ENCODE measurements around the gene PPP2R1B. TPM values are rescaled to one million over a fixed set of nuclear protein-coding genes. Genes with fewer than 3 reads are reported as not detected.
"Not testable (repeated sequence)": the region's sequence is repeated elsewhere in the genome, so short reads cannot be mapped to it uniquely, and the experiment has no call there.

Gene PPP2R1B
- total RNA-seq, 2 experiments from 2014 or later = 39.1 to 53.9 TPM

DNA sequence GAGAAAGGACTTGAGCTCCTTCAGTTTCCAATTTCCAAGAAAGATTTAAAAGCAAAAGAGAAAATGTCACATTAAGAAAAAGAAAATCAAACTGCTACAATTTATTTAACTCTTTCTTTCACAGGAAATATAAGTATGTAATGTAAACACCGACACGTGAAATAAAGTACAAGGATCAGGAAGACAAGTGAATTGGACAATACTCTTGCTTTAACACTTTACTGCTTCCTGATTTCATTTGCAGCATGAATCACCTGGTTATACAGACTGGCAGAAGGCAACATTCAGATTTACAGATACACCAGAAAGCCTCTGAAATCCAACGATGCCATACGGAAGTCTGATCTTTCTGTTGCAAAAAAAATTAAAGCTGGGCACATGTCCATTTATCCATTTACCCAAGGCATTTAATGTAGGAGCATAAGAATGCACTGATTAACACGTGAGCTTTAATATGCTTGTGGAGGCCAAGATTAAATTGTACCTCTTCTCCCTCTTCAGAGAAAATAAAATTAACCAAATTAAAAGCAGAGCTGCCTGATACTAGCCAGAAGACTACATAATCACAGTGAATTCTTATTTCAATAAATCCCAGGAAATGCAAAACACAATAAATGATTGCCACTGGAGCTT is 16.0 kb upstream of the PPP2R1B start:
- no peaks in the 10 kb centered on the region for H3K36me3 Mint-ChIP-seq (ENCODE audit: low read depth)
- H3K27ac Mint-ChIP-seq = no peak overlapping the region
- no peaks in the 10 kb centered on the region for H3K4me1 Mint-ChIP-seq
- intact Hi-C loops (cut with DNase I, micrococcal nuclease) = no loop called here
- ATAC-seq (no peak), DNase-seq (no peak)
- H3K27me3 Mint-ChIP-seq = no peaks in the 10 kb centered on the region
- no peaks in the 10 kb centered on the region for H3K9me3 Mint-ChIP-seq (ENCODE audit: low read depth)
- CTCF ChIA-PET = interaction anchor here (1.0 kb wide), 1 partner anchor 15 kb away, joined by 3 read pairs; no protein-coding TSS in a partner anchor
- no peak overlapping the region for H3K4me3 Mint-ChIP-seq
- POLR2A ChIA-PET = no interaction called here

DNA sequence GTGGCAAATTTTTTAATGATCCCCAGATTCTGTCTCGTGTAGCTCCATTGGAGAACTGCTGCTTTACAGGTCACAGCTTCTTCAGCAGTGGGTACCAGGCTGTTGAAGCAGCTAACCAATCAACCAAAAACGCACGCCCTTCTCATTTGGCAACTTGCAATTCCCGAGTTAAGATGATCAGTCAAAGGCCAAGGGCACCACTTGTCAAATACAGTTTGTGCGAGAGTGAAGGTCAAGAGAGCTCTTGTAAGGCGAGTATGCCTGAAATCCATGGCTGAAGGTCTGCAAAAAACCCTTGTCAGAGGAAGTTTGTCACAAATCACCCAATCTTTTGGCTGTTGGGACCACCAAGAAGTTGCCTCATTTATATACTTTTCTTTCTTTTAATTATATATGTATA is 12.9 kb upstream of the PPP2R1B start:
- CTCF ChIA-PET = interaction anchor here (0.7 to 2.1 kb wide), 13 partner anchors 16 to 213 kb away, joined by 3 to 16 read pairs (median 4); no protein-coding TSS in a partner anchor
- Mint-ChIP-seq H3K27ac (no peak overlapping the region), H3K4me1 (no peaks in the 10 kb centered on the region), H3K36me3 (ENCODE audit: low read depth) (no peaks in the 10 kb centered on the region), H3K9me3 (ENCODE audit: low read depth) (no peaks in the 10 kb centered on the region), H3K4me3 (no peak overlapping the region), H3K27me3 (no peaks in the 10 kb centered on the region)
- POLR2A ChIA-PET = interaction anchor here (0.7 kb wide), 1 partner anchor 162 kb away, joined by 5 read pairs; no protein-coding TSS in a partner anchor
- ATAC-seq = no peak
- intact Hi-C loops (cut with DNase I, micrococcal nuclease) = loop anchor here in 1 of 2 experiments (5.0 kb wide), 1 partner anchor 63 kb away; no protein-coding TSS in a partner anchor
- no peak for DNase-seq

- CTCF ChIA-PET = interaction anchor here (1.0 to 3.9 kb wide), 16 partner anchors 12 to 216 kb away, joined by 3 to 55 read pairs (median 8); partner anchors contain the start of genes PPP2R1B and SIK2
- POLR2A ChIA-PET = no interaction called here
- ATAC-seq (no peak), DNase-seq (no peak)
- intact Hi-C loops (cut with DNase I, micrococcal nuclease) = loop anchor here in 1 of 2 experiments (5.0 kb wide), 1 partner anchor 64 kb away; no protein-coding TSS in a partner anchor
- H3K4me1 Mint-ChIP-seq = no peaks in the 10 kb centered on the region
- H3K9me3 Mint-ChIP-seq (ENCODE audit: low read depth) = no peaks in the 10 kb centered on the region
- H3K27me3 Mint-ChIP-seq = no peaks in the 10 kb centered on the region
- H3K27ac Mint-ChIP-seq = no peak overlapping the region
- H3K4me3 Mint-ChIP-seq = no peak overlapping the region
- H3K36me3 Mint-ChIP-seq (ENCODE audit: low read depth) = no peaks in the 10 kb centered on the region
Observed at GRCh38 chr11:111778047-111778558, 11.9 kb upstream of the PPP2R1B start.

DNA sequence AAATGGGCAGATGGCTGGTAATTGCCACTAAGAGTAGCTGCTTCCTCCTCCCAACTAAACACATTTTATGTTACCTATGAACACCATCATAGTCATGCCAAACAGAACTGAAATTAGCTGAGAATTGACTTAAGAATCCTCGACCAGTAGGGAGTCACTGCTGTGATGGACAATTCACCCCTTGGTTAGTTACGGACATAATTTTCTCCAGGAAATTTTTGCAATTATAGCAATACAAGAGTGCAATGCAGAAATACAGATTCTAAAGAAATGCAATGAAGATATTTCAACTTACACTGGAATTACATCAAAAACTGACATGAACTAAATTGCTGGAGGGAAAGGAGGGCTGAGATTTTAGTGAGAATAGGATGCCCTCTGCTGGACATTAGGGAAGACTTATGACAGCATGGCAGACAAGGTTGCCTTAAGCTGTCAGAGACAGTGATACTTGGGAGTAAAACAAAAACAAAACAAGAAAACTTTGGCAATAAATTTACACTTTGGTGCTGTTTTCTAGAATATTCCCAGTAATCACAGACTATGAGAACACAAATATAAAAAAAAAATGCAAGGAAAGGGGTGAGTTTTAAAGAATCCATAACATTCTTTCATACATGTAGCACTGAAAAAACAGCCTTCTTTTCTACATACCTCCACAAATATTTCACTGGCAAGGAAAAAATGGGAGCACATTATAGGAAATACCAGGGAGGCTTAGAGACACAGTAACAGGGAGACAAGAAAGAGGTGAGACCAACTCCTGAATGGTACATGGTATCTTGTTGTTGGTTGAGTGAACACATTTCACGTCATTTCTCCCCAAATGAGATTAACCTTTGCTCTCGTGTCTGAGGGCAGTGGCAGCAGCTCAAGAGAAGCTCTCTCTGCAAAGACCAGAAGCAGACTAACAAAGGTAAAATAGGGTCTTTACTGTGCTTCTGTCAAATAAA is 11.2 kb upstream of the PPP2R1B start:
- DNase-seq (peak; percentile 18), ATAC-seq (peak; percentile 88)
- CTCF ChIA-PET = interaction anchor here (0.6 to 3.9 kb wide), 34 partner anchors 11 to 331 kb away, joined by 3 to 55 read pairs (median 4); partner anchors contain the start of genes PPP2R1B and SIK2
- Mint-ChIP-seq H3K27me3 (no peaks in the 10 kb centered on the region), H3K4me1 (no peaks in the 10 kb centered on the region), H3K36me3 (ENCODE audit: low read depth) (no peaks in the 10 kb centered on the region), H3K4me3 (no peak overlapping the region), H3K27ac (no peak overlapping the region), H3K9me3 (ENCODE audit: low read depth) (no peaks in the 10 kb centered on the region)
- intact Hi-C loops (cut with DNase I, micrococcal nuclease) = loop anchor here (1.0 to 5.0 kb wide), 6 partner anchors 63 to 323 kb away; partner anchors contain the start of gene SIK2 (in 1 of the 2)
- POLR2A ChIA-PET = no interaction called here

- no peak overlapping the region for H3K4me3 Mint-ChIP-seq
- no peaks in the 10 kb centered on the region for H3K36me3 Mint-ChIP-seq (ENCODE audit: low read depth)
- no peak for DNase-seq
- POLR2A ChIA-PET = no interaction called here
- no peak overlapping the region for H3K27ac Mint-ChIP-seq
- no peaks in the 10 kb centered on the region for H3K9me3 Mint-ChIP-seq (ENCODE audit: low read depth)
- no peaks in the 10 kb centered on the region for H3K27me3 Mint-ChIP-seq
- H3K4me1 Mint-ChIP-seq = no peaks in the 10 kb centered on the region
- CTCF ChIA-PET = interaction anchor here (0.7 to 3.9 kb wide), 31 partner anchors 11 to 330 kb away, joined by 3 to 55 read pairs (median 4); partner anchors contain the start of genes PPP2R1B and SIK2
- intact Hi-C loops (cut with DNase I, micrococcal nuclease) = loop anchor here (1.0 to 5.0 kb wide), 6 partner anchors 64 to 322 kb away; partner anchors contain the start of gene SIK2 (in 1 of the 2)
- no peak for ATAC-seq
Observed at GRCh38 chr11:111776398-111777093, 10.4 kb upstream of the PPP2R1B start.

- H3K4me3 Mint-ChIP-seq = no peak overlapping the region
- no peaks in the 10 kb centered on the region for H3K27me3 Mint-ChIP-seq
- no peak overlapping the region for H3K27ac Mint-ChIP-seq
- CTCF ChIA-PET = interaction anchor here (1.0 to 3.9 kb wide), 6 partner anchors 9 to 214 kb away, joined by 3 to 55 read pairs (median 8); partner anchors contain the start of gene PPP2R1B
- POLR2A ChIA-PET = interaction anchor here (0.8 kb wide), 1 partner anchor 8 kb away, joined by 3 read pairs; no protein-coding TSS in a partner anchor
- H3K4me1 Mint-ChIP-seq = no peaks in the 10 kb centered on the region
- ATAC-seq (no peak), DNase-seq (no peak)
- H3K9me3 Mint-ChIP-seq (ENCODE audit: low read depth) = no peaks in the 10 kb centered on the region
- H3K36me3 Mint-ChIP-seq (ENCODE audit: low read depth) = no peaks in the 10 kb centered on the region
- intact Hi-C loops (cut with DNase I, micrococcal nuclease) = loop anchor here in 1 of 2 experiments (5.0 kb wide), 1 partner anchor 67 kb away; no protein-coding TSS in a partner anchor
Observed at GRCh38 chr11:111774955-111775710, 8.9 kb upstream of the PPP2R1B start.

- no peak overlapping the region for H3K27ac Mint-ChIP-seq
- CTCF ChIA-PET = interaction anchor here (1.2 kb wide), 1 partner anchor 62 kb away, joined by 3 read pairs; no protein-coding TSS in a partner anchor
- H3K9me3 Mint-ChIP-seq (ENCODE audit: low read depth) = no peaks in the 10 kb centered on the region
- H3K4me3 Mint-ChIP-seq = no peak overlapping the region
- no peak for DNase-seq
- POLR2A ChIA-PET = no interaction called here
- intact Hi-C loops (cut with DNase I, micrococcal nuclease) = no loop called here
- ATAC-seq = no peak
- H3K27me3 Mint-ChIP-seq = no peaks in the 10 kb centered on the region
- H3K4me1 Mint-ChIP-seq = no peaks in the 10 kb centered on the region
- H3K36me3 Mint-ChIP-seq (ENCODE audit: low read depth) = no peaks in the 10 kb centered on the region
Observed at GRCh38 chr11:111772535-111772934, 6.3 kb upstream of the PPP2R1B start.

DNA sequence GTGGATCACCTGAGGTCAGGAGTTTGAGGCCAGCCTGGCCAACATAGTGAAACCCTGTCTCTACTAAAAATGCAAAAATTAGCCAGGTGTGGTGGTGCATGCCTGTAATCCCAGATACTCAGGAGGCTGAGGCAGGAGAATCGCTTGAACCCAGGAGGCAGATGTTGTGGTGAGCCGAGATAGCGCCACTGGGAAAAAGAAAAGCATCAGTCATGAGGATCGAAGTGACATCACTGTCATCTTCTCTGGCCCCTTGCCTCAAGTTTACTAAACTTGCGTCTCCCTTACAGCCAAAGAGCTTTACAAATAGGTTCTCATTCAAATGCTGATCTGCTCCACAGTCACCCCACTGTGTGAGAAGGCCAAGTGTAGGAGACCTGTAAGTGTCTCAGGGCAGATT is 5.0 kb upstream of the PPP2R1B start:
- H3K4me3 Mint-ChIP-seq; intact Hi-C loops (cut with DNase I, micrococcal nuclease); H3K4me1 Mint-ChIP-seq; DNase-seq; H3K9me3 Mint-ChIP-seq (ENCODE audit: low read depth); H3K36me3 Mint-ChIP-seq (ENCODE audit: low read depth); H3K27ac Mint-ChIP-seq; ATAC-seq; POLR2A ChIA-PET; H3K27me3 Mint-ChIP-seq: not testable (repeated sequence)
- CTCF ChIA-PET = interaction anchor here (1.2 kb wide), 1 partner anchor 63 kb away, joined by 3 read pairs; no protein-coding TSS in a partner anchor

GRCh38 chr11:111770581-111771134 is 4.5 kb upstream of the PPP2R1B start:
- intact Hi-C loops (cut with DNase I, micrococcal nuclease) = no loop called here

GRCh38 chr11:111766834-111767142 is 599 bp upstream of the PPP2R1B start:
- POLR2A ChIA-PET = interaction anchor here (0.6 to 1.1 kb wide), 7 partner anchors 9 to 316 kb away, joined by 3 to 5 read pairs (median 3); partner anchors contain the start of gene SIK2
- peak overlapping the region; percentile 85 for H3K4me3 Mint-ChIP-seq
- no peaks in the 10 kb centered on the region for H3K27me3 Mint-ChIP-seq
- H3K4me1 Mint-ChIP-seq = peaks cover 32% of the 10 kb centered on the region
- no peaks in the 10 kb centered on the region for H3K9me3 Mint-ChIP-seq (ENCODE audit: low read depth)
- DNase-seq = no peak
- H3K36me3 Mint-ChIP-seq (ENCODE audit: low read depth) = peaks cover 33% of the 10 kb centered on the region
- H3K27ac Mint-ChIP-seq = peak overlapping the region; percentile 98
- intact Hi-C loops (cut with DNase I, micrococcal nuclease) = loop anchor here (1.0 to 10.0 kb wide), 8 partner anchors 105 to 1546 kb away; partner anchors contain the start of genes SIK2 (in 2 of the 2), ALG9 (in 1 of the 2), CFAP68 (in 1 of the 2) and FDXACB1 (in 1 of the 2)
- CTCF ChIA-PET = interaction anchor here (0.6 to 6.3 kb wide), 10 partner anchors 10 to 338 kb away, joined by 3 to 55 read pairs (median 4); no protein-coding TSS in a partner anchor
- peak; percentile 5 for ATAC-seq

More at GRCh38 chr11:111770581-111771134, 4.5 kb upstream of the PPP2R1B start:
- H3K27ac Mint-ChIP-seq = no peak overlapping the region
- peaks cover 7% of the 10 kb centered on the region for H3K4me1 Mint-ChIP-seq
- no peak for ATAC-seq
- DNase-seq = no peak
- no peak overlapping the region for H3K4me3 Mint-ChIP-seq
- no peaks in the 10 kb centered on the region for H3K27me3 Mint-ChIP-seq
- H3K9me3 Mint-ChIP-seq (ENCODE audit: low read depth) = no peaks in the 10 kb centered on the region
- H3K36me3 Mint-ChIP-seq (ENCODE audit: low read depth) = peaks cover 2% of the 10 kb centered on the region
- POLR2A ChIA-PET = no interaction called here
- CTCF ChIA-PET = no interaction called here

All from activated CD4-positive, alpha-beta T cell treated with anti-CD3 and anti-CD28 coated beads for 36 hours (primary cell).